HG02981 (cell line): ENCODE data around the gene SLC35B4.
"Not testable (repeated sequence)": the region's sequence is repeated elsewhere in the genome, so short reads cannot be mapped to it uniquely, and the experiment has no call there.

Source experiments
- ATAC-seq: cut with Tn5 transposase; IDR thresholded peaks from one replicate; pipeline ENCODE4 v1.9.1; 2021; ENCODE audit warnings: mild to moderate bottlenecking, moderate library complexity; ENCODE audit not compliant: unreplicated experiment

Gene SLC35B4

GRCh38 chr7:134295982-134296381 lies 20.7 kb downstream of the SLC35B4 start:
- not testable (repeated sequence) for ATAC-seq

- ATAC-seq: peak; percentile 99
Measured at GRCh38 chr7:134293002-134293740, 23.6 kb downstream of the SLC35B4 start.

GRCh38 chr7:134290286-134290685 lies 26.4 kb downstream of the SLC35B4 start:
- ATAC-seq: no peak

GRCh38 chr7:134289841-134290240 lies 26.9 kb downstream of the SLC35B4 start:
- ATAC-seq: no peak

GRCh38 chr7:134289423-134289822 lies 27.3 kb downstream of the SLC35B4 start:
- ATAC-seq: no peak

- ATAC-seq: no peak
Measured at GRCh38 chr7:134287916-134288659, 28.6 kb downstream of the SLC35B4 start.

- ATAC-seq: no peak
Measured at GRCh38 chr7:134284952-134285351, 31.8 kb downstream of the SLC35B4 start.

- ATAC-seq: no peak
Measured at GRCh38 chr7:134284011-134284410, 32.7 kb downstream of the SLC35B4 start.

GRCh38 chr7:134280508-134280907 lies 36.2 kb downstream of the SLC35B4 start:
- no peak for ATAC-seq

GRCh38 chr7:134279898-134280297 lies 36.8 kb downstream of the SLC35B4 start:
- no peak for ATAC-seq

- ATAC-seq: no peak
Measured at GRCh38 chr7:134279336-134279735, 37.4 kb downstream of the SLC35B4 start.

- no peak for ATAC-seq
Measured at GRCh38 chr7:134278502-134279153, 38.1 kb downstream of the SLC35B4 start.

- no peak for ATAC-seq
Measured at GRCh38 chr7:134276951-134277350, 39.8 kb downstream of the SLC35B4 start.

GRCh38 chr7:134262322-134262721 lies 54.4 kb downstream of the SLC35B4 start:
- ATAC-seq: no peak

GRCh38 chr7:134255814-134256213 lies 60.9 kb downstream of the SLC35B4 start:
- no peak for ATAC-seq

- no peak for ATAC-seq
Measured at GRCh38 chr7:134254311-134254710, 62.4 kb downstream of the SLC35B4 start.

GRCh38 chr7:134248196-134248595 lies 68.5 kb downstream of the SLC35B4 start:
- ATAC-seq: no peak

GRCh38 chr7:134246761-134247160 lies 70.0 kb downstream of the SLC35B4 start:
- no peak for ATAC-seq

GRCh38 chr7:134246347-134246746 lies 70.4 kb downstream of the SLC35B4 start:
- no peak for ATAC-seq

- ATAC-seq: no peak
Measured at GRCh38 chr7:134245253-134245652, 71.5 kb downstream of the SLC35B4 start.
